PC-9 (cell line): ENCODE results near the gene UTP4. TPM values are rescaled to one million over a fixed set of nuclear protein-coding genes. Genes with fewer than 3 reads are reported as not detected.
"Not testable (repeated sequence)": the region's sequence is repeated elsewhere in the genome, so short reads cannot be mapped to it uniquely, and the experiment has no call there.

Source experiments
- BruUV-seq: library from RNA; stranded (reverse); fragments of 400-500 nt; replicated peaks from 2 replicates; lab custom pipeline; 2021; lab: Mats Ljungman, UMichigan
- CTCF ChIA-PET: fragments of 300-600 bp; sonication (Branson Sonifier 250); formaldehyde crosslinking; loops from one replicate; lab custom pipeline; 2022; ENCODE audit warnings: antibody characterized with exemption; lab: Charles Lee
- POLR2A ChIA-PET: fragments of 300-600 bp; sonication (Branson Sonifier 250); formaldehyde crosslinking; loops from one replicate; lab custom pipeline; 2022; ENCODE audit warnings: antibody characterized with exemption; ENCODE audit not compliant: unreplicated experiment; lab: Charles Lee
- DNase-seq, 2 experiments: peaks; one replicate each; pipeline versions ENCODE4 v3.0.0 to v3.0.0-alpha.2; 2015 to 2022; ENCODE audit warnings: mixed read lengths in 1 of 2
- H2AFZ ChIP-seq: fragments of 200-600 bp; sonication (generic); 2 replicates; pipeline ENCODE4 v1.8.1; 2017; ENCODE audit warnings: antibody characterized with exemption
- H3F3A ChIP-seq: fragments of 200-600 bp; sonication (generic); 2 replicates; pipeline ENCODE4 v1.8.1; 2017; ENCODE audit warnings: antibody characterized with exemption, mild to moderate bottlenecking, low read depth; ENCODE audit not compliant: insufficient read depth
- H3K27ac ChIP-seq: fragments of 200-600 bp; sonication (generic); 2 replicates; pipeline ENCODE4 v1.6.1; 2016; ENCODE audit warnings: mixed run types
- H3K27me3 ChIP-seq: fragments of 200-600 bp; sonication (generic); 2 replicates; pipeline ENCODE4 v1.6.1; 2016; ENCODE audit warnings: low read depth, mixed run types; ENCODE audit not compliant: insufficient read depth
- H3K36me3 ChIP-seq: fragments of 200-600 bp; sonication (generic); 2 replicates; pipeline ENCODE4 v1.6.1; 2016; ENCODE audit warnings: low read depth, mixed run types
- H3K4me1 ChIP-seq: fragments of 200-600 bp; sonication (generic); replicated peaks from 2 replicates; pipeline ENCODE4 v1.6.1; 2016; ENCODE audit warnings: mixed run types; ENCODE audit not compliant: insufficient read depth
- H3K4me2 ChIP-seq: fragments of 200-600 bp; sonication (generic); 2 replicates; pipeline ENCODE4 v1.6.1; 2017; ENCODE audit warnings: mixed run types
- H3K4me3 ChIP-seq: fragments of 200-600 bp; sonication (generic); 2 replicates; pipeline ENCODE4 v1.6.1; 2016; ENCODE audit warnings: mixed run types
- H3K79me2 ChIP-seq: fragments of 200-600 bp; sonication (generic); 2 replicates; pipeline ENCODE4 v1.6.1; 2017; ENCODE audit warnings: low read depth, mixed run types
- H3K9me2 ChIP-seq: fragments of 200-600 bp; sonication (generic); 2 replicates; pipeline ENCODE4 v1.8.1; 2017; ENCODE audit warnings: mild to moderate bottlenecking; ENCODE audit not compliant: insufficient read depth
- H3K9me3 ChIP-seq: fragments of 200-600 bp; sonication (generic); 2 replicates; pipeline ENCODE4 v1.8.1; 2016; ENCODE audit warnings: low read depth; ENCODE audit not compliant: insufficient read depth
- H4K20me1 ChIP-seq: fragments of 200-600 bp; sonication (generic); 2 replicates; pipeline ENCODE4 v1.8.1; 2017; ENCODE audit not compliant: insufficient read depth
- CTCF ChIP-seq: fragments of 200-600 bp; sonication (generic); conservative IDR thresholded peaks from 2 replicates; pipeline ENCODE4 v1.6.1; 2017; ENCODE audit warnings: mixed run types, antibody characterized with exemption, mild to moderate bottlenecking, moderate library complexity
- EZH2 ChIP-seq: fragments of 200-600 bp; sonication (generic); IDR thresholded peaks from 2 replicates; pipeline ENCODE4 v1.8.0; 2017; ENCODE audit warnings: antibody characterized with exemption, low read depth
- intact Hi-C: fragments of 100-400 bp; cut with micrococcal nuclease; formaldehyde crosslinking; loops from one replicate; pipeline ENCODE4 v1.10.0; 2022; ENCODE audit not compliant: unreplicated experiment
- total RNA-seq: library from RNA; stranded (reverse); gene quantifications from 2 replicates; pipeline ENCODE4 v1.2.3, GENCODE V29; 2021

Gene UTP4
- total RNA-seq, 1 experiment from 2014 or later = 45.9 TPM

GRCh38 chr16:69143116-69143515 is 10.7 kb downstream of the UTP4 start:
- ChIA-PET POLR2A (no interaction called here), CTCF (no interaction called here)
- BruUV-seq = no TSS peak
- TF ChIP-seq EZH2 (no peak), CTCF (no peak)
- Histone ChIP-seq H3K79me2 (no peaks in the 10 kb centered on the region), H3K9me3 (no peaks in the 10 kb centered on the region), H3K9me2 (no peaks in the 10 kb centered on the region), H3K27ac (no peak overlapping the region), H3F3A (peaks cover 23% of the 10 kb centered on the region; the same call in 1 of the 2 replicates), H3K4me3 (no peak overlapping the region), H4K20me1 (peaks cover 9% of the 10 kb centered on the region; the same call in 1 of the 2 replicates), H2AFZ (no peak overlapping the region), H3K4me2 (no peak overlapping the region), H3K36me3 (peaks cover 52% of the 10 kb centered on the region), H3K27me3 (no peaks in the 10 kb centered on the region), H3K4me1 (no peaks in the 10 kb centered on the region)
- intact Hi-C loops = no loop called here
- no peak for DNase-seq

GRCh38 chr16:69145658-69146057 is 13.2 kb downstream of the UTP4 start:
- Histone ChIP-seq H3K9me2 (no peaks in the 10 kb centered on the region), H3K27ac (peak overlapping the region; percentile 38; the same call in 1 of the 2 replicates), H3F3A (peaks cover 29% of the 10 kb centered on the region; the same call in 1 of the 2 replicates), H3K27me3 (no peaks in the 10 kb centered on the region), H3K4me2 (no peak overlapping the region), H2AFZ (no peak overlapping the region), H3K36me3 (peaks cover 42% of the 10 kb centered on the region), H4K20me1 (peaks cover 9% of the 10 kb centered on the region; the same call in 1 of the 2 replicates), H3K4me1 (no peaks in the 10 kb centered on the region), H3K79me2 (no peaks in the 10 kb centered on the region), H3K9me3 (no peaks in the 10 kb centered on the region), H3K4me3 (no peak overlapping the region)
- BruUV-seq = no TSS peak
- POLR2A ChIA-PET = no interaction called here
- TF ChIP-seq CTCF = no peak
- TF ChIP-seq EZH2 = no peak
- intact Hi-C loops = no loop called here
- no peak for DNase-seq
- CTCF ChIA-PET = interaction anchor here (0.7 kb wide), 2 partner anchors 13 to 143 kb away, joined by 3 to 5 read pairs; no protein-coding TSS in a partner anchor

- H3K4me1 ChIP-seq, H3K4me3 ChIP-seq, H3K27me3 ChIP-seq, DNase-seq, H3K9me3 ChIP-seq, H2AFZ ChIP-seq, BruUV-seq, H3K4me2 ChIP-seq, H4K20me1 ChIP-seq, H3K79me2 ChIP-seq, H3K27ac ChIP-seq, H3K9me2 ChIP-seq: not testable (repeated sequence)
- Histone ChIP-seq H3K36me3 (peaks cover 38% of the 10 kb centered on the region), H3F3A (peaks cover 34% of the 10 kb centered on the region; the same call in 1 of the 2 replicates)
- POLR2A ChIA-PET = interaction anchor here (0.7 kb wide), 1 partner anchor 127 kb away, joined by 3 read pairs; no protein-coding TSS in a partner anchor
- intact Hi-C loops = loop anchor here (1.0 kb wide), 1 partner anchor 138 kb away; no protein-coding TSS in a partner anchor
- CTCF ChIA-PET = interaction anchor here (0.7 to 1.3 kb wide), 2 partner anchors 136 to 137 kb away, joined by 3 read pairs; no protein-coding TSS in a partner anchor
Observed at GRCh38 chr16:69149621-69150020, 17.2 kb downstream of the UTP4 start.
